ENCODE measurements around the gene RNF220.

RNF220 gene

DNA sequence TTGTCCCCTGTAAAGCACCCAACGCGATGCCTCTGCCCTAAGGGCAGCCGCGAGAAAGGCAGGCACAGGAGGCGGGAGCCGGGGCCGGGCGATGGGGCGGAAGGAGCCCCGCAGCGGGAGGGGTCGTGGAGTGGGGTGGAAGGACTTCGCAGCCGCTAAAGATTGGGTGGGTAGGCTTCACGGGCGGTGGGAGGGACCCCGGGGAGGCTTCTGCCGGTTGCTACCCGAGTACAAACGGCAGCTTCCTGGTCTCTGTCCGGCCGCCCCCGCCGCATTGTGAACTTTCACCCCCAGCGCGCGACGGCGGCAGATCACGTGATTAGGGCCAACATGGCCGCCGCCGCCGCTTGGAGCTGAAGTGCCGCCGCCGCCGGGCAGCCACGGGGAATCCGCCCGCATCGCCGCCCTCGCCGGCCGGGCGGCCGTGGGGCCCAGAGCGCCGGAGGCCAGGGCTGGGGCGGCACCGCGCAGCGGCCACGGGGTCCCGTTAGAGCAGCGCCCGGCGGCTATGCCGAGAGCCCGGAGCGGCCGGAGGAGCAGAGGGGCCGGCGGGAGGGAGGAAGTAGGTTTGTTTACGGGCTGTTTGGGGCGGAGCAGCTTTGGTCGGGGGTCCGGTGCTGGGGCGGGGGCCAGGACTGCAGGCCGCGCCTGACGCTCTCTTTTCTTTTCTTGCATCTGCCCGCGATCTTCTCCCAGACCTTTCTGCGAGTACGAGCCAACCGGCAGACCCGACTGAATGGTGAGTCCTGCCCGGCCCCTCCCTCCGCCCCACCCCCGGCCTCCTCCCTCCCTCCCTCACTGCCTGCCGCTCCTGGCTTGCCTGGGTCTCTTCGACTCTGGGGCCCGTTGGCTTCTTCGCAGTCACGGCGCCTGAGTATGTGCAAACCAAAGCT is 226.8 kb downstream of the RNF220 start:
- TF ChIP-seq, protein P1, sequence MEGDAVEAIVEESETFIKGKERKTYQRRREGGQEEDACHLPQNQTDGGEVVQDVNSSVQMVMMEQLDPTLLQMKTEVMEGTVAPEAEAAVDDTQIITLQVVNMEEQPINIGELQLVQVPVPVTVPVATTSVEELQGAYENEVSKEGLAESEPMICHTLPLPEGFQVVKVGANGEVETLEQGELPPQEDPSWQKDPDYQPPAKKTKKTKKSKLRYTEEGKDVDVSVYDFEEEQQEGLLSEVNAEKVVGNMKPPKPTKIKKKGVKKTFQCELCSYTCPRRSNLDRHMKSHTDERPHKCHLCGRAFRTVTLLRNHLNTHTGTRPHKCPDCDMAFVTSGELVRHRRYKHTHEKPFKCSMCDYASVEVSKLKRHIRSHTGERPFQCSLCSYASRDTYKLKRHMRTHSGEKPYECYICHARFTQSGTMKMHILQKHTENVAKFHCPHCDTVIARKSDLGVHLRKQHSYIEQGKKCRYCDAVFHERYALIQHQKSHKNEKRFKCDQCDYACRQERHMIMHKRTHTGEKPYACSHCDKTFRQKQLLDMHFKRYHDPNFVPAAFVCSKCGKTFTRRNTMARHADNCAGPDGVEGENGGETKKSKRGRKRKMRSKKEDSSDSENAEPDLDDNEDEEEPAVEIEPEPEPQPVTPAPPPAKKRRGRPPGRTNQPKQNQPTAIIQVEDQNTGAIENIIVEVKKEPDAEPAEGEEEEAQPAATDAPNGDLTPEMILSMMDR (conservative IDR thresholded peaks at IDR 0.05; ENCODE audit: low read depth, low read length), result no peak
- peak; percentile 48 for DNase-seq (ENCODE audit: low read depth)
- H3K4me3 ChIP-seq (ENCODE audit: low read length), result peak overlapping the region; percentile 68

DNA sequence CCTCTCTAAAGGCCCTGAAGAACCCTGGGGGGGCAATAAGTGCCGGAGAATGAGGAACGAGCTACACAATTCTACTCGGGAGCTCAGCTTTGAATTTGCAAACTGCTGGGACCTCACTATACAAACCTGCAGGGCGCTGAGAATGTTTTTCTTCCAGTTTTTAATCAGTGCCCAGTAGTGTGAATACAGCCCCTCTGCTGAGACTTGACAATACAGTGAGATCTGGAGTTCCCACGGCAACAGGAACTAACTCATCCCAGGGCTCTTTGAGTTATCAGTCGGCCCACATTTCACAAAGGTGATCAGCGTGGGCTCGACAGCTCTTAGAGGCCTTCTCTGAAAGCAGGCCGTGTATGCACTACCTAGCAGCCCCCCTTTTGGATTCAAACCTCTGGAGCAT is 227.5 kb downstream of the RNF220 start:
- DNase-seq (ENCODE audit: low read depth), result no peak
- H3K4me3 ChIP-seq (ENCODE audit: low read length), result peak overlapping the region; percentile 68
- TF ChIP-seq, protein P1 (conservative IDR thresholded peaks at IDR 0.05; ENCODE audit: low read depth, low read length), result no peak

DNA sequence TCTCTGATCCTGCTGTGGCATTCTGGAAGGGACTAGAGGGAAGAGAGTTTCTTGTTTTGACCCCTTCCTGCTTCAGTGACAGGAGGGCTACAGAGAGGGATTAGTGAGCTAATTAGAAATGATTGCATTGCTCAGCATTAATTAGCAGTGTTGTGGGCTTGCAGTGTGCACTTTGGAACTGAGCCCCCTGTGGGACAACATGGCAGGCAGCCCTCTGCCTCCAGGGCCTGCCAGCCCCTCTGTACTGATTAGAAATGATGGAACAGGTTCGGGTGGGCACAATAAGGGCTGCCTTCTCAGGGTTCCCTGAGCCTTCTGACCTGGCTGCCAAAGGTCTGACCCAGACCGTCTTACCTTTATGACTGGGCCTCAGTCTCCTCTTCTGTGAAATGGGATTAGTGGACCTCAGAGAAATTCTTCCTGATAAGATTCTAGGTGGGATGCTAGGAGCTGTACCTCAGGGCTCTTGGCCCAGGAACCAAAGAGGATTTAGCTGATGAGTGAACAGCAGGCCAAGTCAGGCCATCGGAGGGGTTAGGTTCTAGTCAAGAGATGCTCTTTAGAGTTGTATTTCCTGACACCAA is 229.6 kb downstream of the RNF220 start:
- no peak overlapping the region for H3K4me3 ChIP-seq (ENCODE audit: low read length)
- DNase-seq (ENCODE audit: low read depth), result no peak
- TF ChIP-seq, protein P1 (conservative IDR thresholded peaks at IDR 0.05; ENCODE audit: low read depth, low read length), result no peak

DNA sequence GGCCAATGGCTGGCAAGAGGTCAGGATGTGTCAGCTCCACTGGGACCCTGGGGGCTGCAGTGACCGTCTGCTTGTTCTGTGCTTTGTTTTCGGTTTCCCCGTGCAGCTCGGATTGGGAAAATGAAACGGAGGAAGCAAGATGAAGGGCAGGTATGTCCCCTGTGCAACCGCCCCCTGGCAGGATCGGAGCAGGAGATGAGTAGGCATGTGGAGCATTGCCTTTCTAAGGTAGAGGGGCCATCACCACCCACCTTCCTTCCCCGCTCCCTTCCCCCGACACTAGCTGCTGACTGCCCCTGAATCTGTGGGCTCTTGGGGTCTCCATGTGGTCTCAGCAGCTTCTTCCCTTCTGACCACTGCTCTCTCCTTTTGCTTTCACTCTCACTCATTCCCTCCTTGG is 230.4 kb downstream of the RNF220 start:
- no peak overlapping the region for H3K4me3 ChIP-seq (ENCODE audit: low read length)

DNA sequence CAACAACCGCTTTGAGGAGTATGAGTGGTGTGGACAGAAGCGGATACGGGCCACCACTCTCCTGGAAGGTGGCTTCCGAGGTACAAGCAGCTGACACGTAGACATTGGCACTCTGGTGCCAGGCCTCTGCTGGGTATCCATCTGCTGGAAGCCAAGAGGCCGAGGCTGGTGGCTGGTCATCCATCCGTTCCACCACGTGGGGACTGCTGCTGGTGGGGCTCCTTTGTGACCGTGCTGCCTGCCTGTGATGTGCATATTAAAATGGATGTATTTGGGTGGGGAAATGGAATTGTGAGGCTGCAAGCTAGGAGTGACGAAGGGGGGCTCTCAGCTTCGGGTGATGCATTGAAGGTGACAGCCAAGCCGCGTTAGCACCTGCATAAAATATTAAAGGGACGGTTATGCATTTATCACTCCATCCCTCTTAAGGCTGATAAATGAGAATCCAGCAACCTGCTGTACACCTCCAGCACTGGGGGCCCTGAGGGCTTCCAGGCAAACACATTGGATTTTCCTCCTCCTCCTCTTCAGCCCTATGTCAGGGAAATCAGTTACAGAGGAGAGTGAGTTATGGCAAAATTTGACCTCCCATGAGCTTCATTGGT is 231.1 kb downstream of the RNF220 start:
- TF ChIP-seq, protein P1 (conservative IDR thresholded peaks at IDR 0.05; ENCODE audit: low read depth, low read length), result no peak
- no peak for DNase-seq (ENCODE audit: low read depth)
- H3K4me3 ChIP-seq (ENCODE audit: low read length), result no peak overlapping the region

More for the DNA sequence above, 230.4 kb downstream of the RNF220 start:
- no peak for DNase-seq (ENCODE audit: low read depth)
- TF ChIP-seq, protein P1 (conservative IDR thresholded peaks at IDR 0.05; ENCODE audit: low read depth, low read length), result no peak

DNA sequence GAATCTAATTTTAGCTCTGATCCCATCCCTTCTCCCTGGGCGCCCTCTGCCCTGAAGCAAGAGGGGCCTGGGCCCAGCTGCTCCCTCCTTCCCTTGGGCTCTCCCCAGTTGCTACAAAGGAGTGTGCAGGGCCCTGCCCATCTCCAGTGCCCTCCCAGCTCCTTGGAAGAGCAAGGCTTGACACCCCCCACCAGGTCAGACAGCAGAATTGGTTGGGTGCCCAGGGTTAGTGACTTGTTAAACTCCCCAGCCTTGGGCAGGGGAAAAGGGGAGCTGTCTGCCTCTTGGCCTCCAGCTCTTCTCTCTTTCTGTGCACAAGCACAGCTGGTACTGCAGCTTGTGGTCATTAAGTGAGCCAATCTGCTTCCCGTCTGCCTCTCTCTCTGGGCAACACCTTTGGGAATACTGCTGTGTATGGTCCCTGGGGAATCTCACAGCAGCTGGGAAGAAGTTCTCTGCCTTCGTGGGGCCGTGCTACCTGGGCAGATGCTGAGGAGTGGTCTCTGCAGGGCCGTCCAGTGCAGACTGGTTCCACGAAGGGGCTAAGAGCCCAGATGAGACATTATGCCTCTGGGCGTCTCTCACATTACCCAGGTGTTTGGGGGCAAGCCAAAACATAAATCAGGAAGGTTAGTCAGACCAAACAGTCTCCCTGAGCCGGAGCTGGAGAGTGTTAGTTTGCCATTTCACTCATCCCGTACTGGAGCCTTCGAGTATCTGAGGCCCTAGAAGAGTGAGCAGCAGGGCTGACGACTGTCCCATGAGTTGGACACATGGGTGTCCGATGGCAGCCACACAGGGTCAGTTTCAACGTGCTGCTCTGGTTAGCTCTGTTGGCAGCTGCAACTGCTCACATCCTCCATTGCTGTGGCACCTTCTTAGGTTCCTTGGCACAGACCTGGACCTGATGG is 231.9 kb downstream of the RNF220 start:
- no peak overlapping the region for H3K4me3 ChIP-seq (ENCODE audit: low read length)
- TF ChIP-seq, protein P1 (conservative IDR thresholded peaks at IDR 0.05; ENCODE audit: low read depth, low read length), result no peak
- DNase-seq (ENCODE audit: low read depth), result no peak

All from retinal pigment epithelial cell (primary cell).